ENCODE results near the gene MOGAT3. TPM values are rescaled to one million over a fixed set of nuclear protein-coding genes. Genes with fewer than 3 reads are reported as not detected.

MOGAT3 gene
- total and polyA plus RNA-seq, 9 of the 15 experiments (the other 6 are each of a cell fraction or from before 2014, with no cell fraction given), result 0.07 to 0.17 (median 0.13) TPM; not detected in 6

- WGBS (ENCODE audit: insufficient coverage, low coverage, missing lambda C conversion rate), result 42% methylated on average over 13 of the region's 17 CpGs
- peak; percentile 36; the same call in 2 of the 3 replicates for ATAC-seq
- H4K20me1 ChIP-seq (replicated peaks; ENCODE audit: control insufficient read depth, insufficient read depth, low read length), result no peaks in the 10 kb centered on the region
- H2AFZ ChIP-seq (ENCODE audit: low read depth, low read length), result no peak overlapping the region
- H3K9ac ChIP-seq (ENCODE audit: insufficient read depth in 1 of 2, low read depth in 2 of 2, low read length in 2 of 2), result peak overlapping the region in 1 of 2 experiments; percentile 65; a peak in 1 of 4 replicates
- no peaks in the 10 kb centered on the region for H3K79me2 ChIP-seq (ENCODE audit: control insufficient read depth, insufficient read depth, low read length)
- no peaks in the 10 kb centered on the region for H3K9me3 ChIP-seq (replicated peaks; ENCODE audit: control insufficient read depth, insufficient read depth, low read depth, low read length)
- intact Hi-C loops (cut with micrococcal nuclease), result no loop called here
- in situ Hi-C loops (cut with MboI), result no loop called here
- no peaks in the 10 kb centered on the region for H3K9me1 ChIP-seq (ENCODE audit: control insufficient read depth, insufficient read depth, low read length)
- TF ChIP-seq PKNOX1 (IDR thresholded peaks at IDR 0.05) (0 out of 2 replicates have a peak, but pooled peaks have one; percentile 23), ATF6 (CRISPR knock-in tag; IDR thresholded peaks at IDR 0.05) (no peak), CTCFL (IDR thresholded peaks at IDR 0.05; ENCODE audit: borderline replicate concordance, insufficient read depth, low read depth, low read length, poor library complexity, severe bottlenecking) (peak; percentile 59), NR1H2 (CRISPR knock-in tag; IDR thresholded peaks at IDR 0.05) (no peak), E2F3 (CRISPR knock-in tag; IDR thresholded peaks at IDR 0.05) (no peak), JUNB (CRISPR knock-in tag; conservative IDR thresholded peaks at IDR 0.05) (no peak), HDAC6 (IDR thresholded peaks at IDR 0.05; ENCODE audit: low read depth, low read length) (no peak)
- no peak overlapping the region for H3K4me3 ChIP-seq
- BruUV-seq (replicated peaks), result no TSS peak
- peaks cover 7 to 16% of the 10 kb centered on the region in 2 experiments for H3K4me1 ChIP-seq (replicated peaks in 1 of 2; ENCODE audit: control insufficient read depth in 2 of 2, insufficient read depth in 2 of 2, low read length in 2 of 2)
- H3K4me2 ChIP-seq (ENCODE audit: insufficient read depth, low read length), result no peak overlapping the region
- CTCF ChIA-PET (ENCODE audit: low intra/inter-chr PET ratio), result interaction anchor here (0.6 to 0.7 kb wide), 2 partner anchors 23 to 294 kb away, joined by 4 to 5 read pairs; no protein-coding TSS in a partner anchor
- POLR2A ChIA-PET, result interaction anchor here (0.6 kb wide), 1 partner anchor 361 kb away, joined by 3 read pairs; no protein-coding TSS in a partner anchor
- no peak for FAIRE-seq
- H3K27ac ChIP-seq (ENCODE audit: extremely low read depth, low read depth, low read length), result no peak overlapping the region
- DNase-seq (ENCODE audit: extremely low read depth in 1 of 4, low spot score in 3 of 4), result no peak
- H3K27me3 ChIP-seq (ENCODE audit: control insufficient read depth in 2 of 2, insufficient read depth in 2 of 2, low read length in 2 of 2), result peaks cover 0 to 10% of the 10 kb centered on the region in 2 experiments; a peak in 2 of 5 replicates
- H3K36me3 ChIP-seq (ENCODE audit: control insufficient read depth, insufficient read depth, low read length), result no peaks in the 10 kb centered on the region
These were observed 5.0 kb downstream of the MOGAT3 start for GRCh38 chr7:101195884-101196283.

All from K562 (cell line).